ENCODE data around the gene KASH5. TPM values are rescaled to one million over a fixed set of nuclear protein-coding genes. Genes with fewer than 3 reads are reported as not detected.

KASH5 gene
- total and polyA plus RNA-seq, 7 experiments from 2014 or later: 0.27 to 0.97 (median 0.42) TPM; not detected in 4

GRCh38 chr19:49415102-49415809, 27.2 kb downstream of the KASH5 start:
- intact Hi-C loops (cut with micrococcal nuclease): no loop called here
- H3K4me1 Mint-ChIP-seq: peaks cover 20 to 31% (median 26%) of the 10 kb centered on the region in 7 donors
- H3K4me3 ChIP-seq (ENCODE audit: low read length): no peak overlapping the region
- H3K36me3 ChIP-seq (ENCODE audit: control insufficient read depth in 2 of 3, insufficient read depth in 3 of 3, low read length in 3 of 3): no peaks in the 10 kb centered on the region
- DNase-seq (no peak), ATAC-seq (no peak)
- no peak overlapping the region for H3K27ac ChIP-seq (ENCODE audit: low read depth, low read length)
- no peak overlapping the region for H3K4me3 Mint-ChIP-seq
- H3K4me1 ChIP-seq (ENCODE audit: control insufficient read depth in 2 of 2, insufficient read depth in 2 of 2, low read length in 2 of 2): peaks cover under 1 to 5% of the 10 kb centered on the region in 2 donors
- peak overlapping the region in 1 of 9 donors; percentile 48 for H3K27ac Mint-ChIP-seq
- peaks cover 0 to 5% of the 10 kb centered on the region in 2 donors for H3K27me3 ChIP-seq (ENCODE audit: control insufficient read depth in 2 of 2, insufficient read depth in 2 of 2, low read length in 2 of 2)
- peaks cover 0 to 3% (median 0%) of the 10 kb centered on the region in 11 donors for H3K9me3 Mint-ChIP-seq
- ChIA-PET CTCF (no interaction called here), POLR2A (interaction anchor here (1.2 to 1.3 kb wide), 2 partner anchors 9 to 21 kb away, joined by 3 read pairs; no protein-coding TSS in a partner anchor)
- H3K36me3 Mint-ChIP-seq: peaks cover 0 to 2% (median 0%) of the 10 kb centered on the region in 5 donors
- no peaks in the 10 kb centered on the region for H3K9me3 ChIP-seq (ENCODE audit: control insufficient read depth in 2 of 3, low read length in 3 of 3)
- H3K27me3 Mint-ChIP-seq: peaks cover 13 to 37% (median 28%) of the 10 kb centered on the region in 5 donors

DNA sequence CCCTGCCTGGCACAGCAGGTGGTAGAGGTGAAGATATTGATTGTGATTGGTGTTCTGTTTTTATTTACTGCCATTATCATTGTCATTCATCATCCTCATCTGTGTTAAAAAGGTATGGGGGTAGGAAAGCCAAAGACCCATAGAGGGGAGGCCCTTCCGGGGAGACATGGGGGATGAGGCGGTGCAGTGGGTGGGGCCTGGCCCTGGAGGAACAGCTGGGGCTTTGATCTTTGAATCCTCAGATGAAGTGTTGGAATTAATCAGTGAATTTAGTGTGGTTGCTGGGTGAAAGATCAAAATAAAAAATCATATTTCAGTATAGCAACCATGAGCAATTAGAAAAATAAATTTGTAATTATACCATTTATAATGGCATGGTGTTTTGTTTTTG, 27.8 kb downstream of the KASH5 start:
- CTCF ChIA-PET: interaction anchor here (0.5 to 1.9 kb wide), 3 partner anchors 9 to 818 kb away, joined by 3 to 5 read pairs (median 4); no protein-coding TSS in a partner anchor
- H3K27ac ChIP-seq (ENCODE audit: low read depth, low read length): no peak overlapping the region
- POLR2A ChIA-PET: interaction anchor here (0.6 to 1.3 kb wide), 3 partner anchors 8 to 21 kb away, joined by 3 read pairs; no protein-coding TSS in a partner anchor
- H3K27me3 ChIP-seq (ENCODE audit: control insufficient read depth in 2 of 2, insufficient read depth in 2 of 2, low read length in 2 of 2): peaks cover 0 to 5% of the 10 kb centered on the region in 2 donors
- H3K36me3 Mint-ChIP-seq: peaks cover 0 to 2% (median 0%) of the 10 kb centered on the region in 5 donors
- H3K4me3 ChIP-seq (ENCODE audit: low read length): no peak overlapping the region
- H3K27ac Mint-ChIP-seq: peak overlapping the region in 1 of 9 donors; percentile 21
- H3K4me3 Mint-ChIP-seq: no peak overlapping the region
- DNase-seq (no peak), ATAC-seq (no peak)
- H3K4me1 Mint-ChIP-seq: peaks cover 19 to 30% (median 26%) of the 10 kb centered on the region in 7 donors
- H3K27me3 Mint-ChIP-seq: peaks cover 19 to 42% (median 33%) of the 10 kb centered on the region in 5 donors
- intact Hi-C loops (cut with micrococcal nuclease): no loop called here
- H3K36me3 ChIP-seq (ENCODE audit: control insufficient read depth in 2 of 3, insufficient read depth in 3 of 3, low read length in 3 of 3): no peaks in the 10 kb centered on the region
- no peaks in the 10 kb centered on the region for H3K9me3 ChIP-seq (ENCODE audit: control insufficient read depth in 2 of 3, low read length in 3 of 3)
- peaks cover 0 to 4% of the 10 kb centered on the region in 2 donors for H3K4me1 ChIP-seq (ENCODE audit: control insufficient read depth in 2 of 2, insufficient read depth in 2 of 2, low read length in 2 of 2)
- peaks cover 0 to 3% (median 0%) of the 10 kb centered on the region in 11 donors for H3K9me3 Mint-ChIP-seq

- Histone ChIP-seq H3K27me3 (ENCODE audit: control insufficient read depth in 2 of 2, insufficient read depth in 2 of 2, low read length in 2 of 2) (peaks cover 7 to 16% of the 10 kb centered on the region in 2 donors), H3K9me3 (ENCODE audit: control insufficient read depth in 2 of 3, low read length in 3 of 3) (no peaks in the 10 kb centered on the region), H3K4me3 (ENCODE audit: low read length) (no peak overlapping the region), H3K36me3 (ENCODE audit: control insufficient read depth in 2 of 3, insufficient read depth in 3 of 3, low read length in 3 of 3) (no peaks in the 10 kb centered on the region), H3K27ac (ENCODE audit: low read depth, low read length) (no peak overlapping the region), H3K4me1 (ENCODE audit: control insufficient read depth in 2 of 2, insufficient read depth in 2 of 2, low read length in 2 of 2) (peaks cover 9% of the 10 kb centered on the region in 2 donors)
- Mint-ChIP-seq H3K4me3 (no peak overlapping the region), H3K4me1 (peaks cover 16 to 29% (median 26%) of the 10 kb centered on the region in 7 donors), H3K27me3 (peaks cover 30 to 55% (median 45%) of the 10 kb centered on the region in 5 donors), H3K27ac (no peak overlapping the region), H3K9me3 (peaks cover 0 to 3% (median 0%) of the 10 kb centered on the region in 11 donors), H3K36me3 (peaks cover 0 to 5% (median 0%) of the 10 kb centered on the region in 5 donors)
- POLR2A ChIA-PET: interaction anchor here (1.4 to 1.7 kb wide), 3 partner anchors 10 to 34 kb away, joined by 3 to 5 read pairs (median 4); partner anchors contain the start of gene PIH1D1
- CTCF ChIA-PET: interaction anchor here (0.7 to 1.9 kb wide), 4 partner anchors 10 to 25 kb away, joined by 3 to 4 read pairs (median 3); no protein-coding TSS in a partner anchor
- ATAC-seq: no peak
- no peak for DNase-seq
- intact Hi-C loops (cut with micrococcal nuclease): no loop called here
These were observed 29.0 kb downstream of the KASH5 start for GRCh38 chr19:49417088-49417487.

DNA sequence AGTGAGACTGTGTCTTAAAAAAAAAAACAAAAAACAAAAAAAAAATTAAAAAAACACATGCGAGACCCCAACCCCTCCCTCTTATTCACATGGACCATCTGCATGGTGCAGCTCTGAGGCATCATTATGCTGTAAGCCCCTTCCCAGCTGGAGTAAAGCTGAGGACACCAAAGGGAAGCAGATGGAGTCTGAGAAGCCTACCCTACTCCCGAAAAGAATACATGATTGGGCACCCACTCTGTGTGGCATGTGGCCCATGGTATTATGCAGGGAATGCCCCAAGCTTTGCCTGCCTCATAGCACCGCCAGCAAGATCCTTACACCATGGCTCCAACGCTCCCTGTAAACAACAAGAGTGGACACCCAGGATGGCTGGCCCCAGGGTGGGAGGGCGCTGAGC, 30.5 kb downstream of the KASH5 start:
- H3K9me3 ChIP-seq (ENCODE audit: control insufficient read depth in 2 of 3, low read length in 3 of 3): no peaks in the 10 kb centered on the region
- no peak for ATAC-seq
- H3K9me3 Mint-ChIP-seq: peaks cover 0 to 2% (median 0%) of the 10 kb centered on the region in 11 donors
- no peaks in the 10 kb centered on the region for H3K36me3 ChIP-seq (ENCODE audit: control insufficient read depth in 2 of 3, insufficient read depth in 3 of 3, low read length in 3 of 3)
- peaks cover 20 to 34% (median 29%) of the 10 kb centered on the region in 7 donors for H3K4me1 Mint-ChIP-seq
- peaks cover 0 to 5% (median 0%) of the 10 kb centered on the region in 5 donors for H3K36me3 Mint-ChIP-seq
- ChIA-PET POLR2A (interaction anchor here (1.1 to 1.9 kb wide), 4 partner anchors 8 to 34 kb away, joined by 4 to 7 read pairs (median 5); partner anchors contain the start of gene PIH1D1), CTCF (no interaction called here)
- peaks cover 21 to 22% of the 10 kb centered on the region in 2 donors for H3K4me1 ChIP-seq (ENCODE audit: control insufficient read depth in 2 of 2, insufficient read depth in 2 of 2, low read length in 2 of 2)
- peaks cover 39 to 65% (median 56%) of the 10 kb centered on the region in 5 donors for H3K27me3 Mint-ChIP-seq
- H3K4me3 Mint-ChIP-seq: no peak overlapping the region
- no peak overlapping the region for H3K27ac Mint-ChIP-seq
- H3K27ac ChIP-seq (ENCODE audit: low read depth, low read length): no peak overlapping the region
- H3K4me3 ChIP-seq (ENCODE audit: low read length): no peak overlapping the region
- intact Hi-C loops (cut with micrococcal nuclease): no loop called here
- DNase-seq: no peak
- peaks cover 17 to 22% of the 10 kb centered on the region in 2 donors for H3K27me3 ChIP-seq (ENCODE audit: control insufficient read depth in 2 of 2, insufficient read depth in 2 of 2, low read length in 2 of 2)

GRCh38 chr19:49419173-49419572, 31.1 kb downstream of the KASH5 start:
- peak overlapping the region in 1 of 9 donors; percentile 2 for H3K27ac Mint-ChIP-seq
- ChIA-PET POLR2A (interaction anchor here (1.1 to 1.9 kb wide), 3 partner anchors 9 to 33 kb away, joined by 4 to 7 read pairs (median 6); partner anchors contain the start of gene PIH1D1), CTCF (no interaction called here)
- H3K27me3 ChIP-seq (ENCODE audit: control insufficient read depth in 2 of 2, insufficient read depth in 2 of 2, low read length in 2 of 2): peaks cover 22% of the 10 kb centered on the region in 2 donors
- no peak for ATAC-seq
- H3K27ac ChIP-seq (ENCODE audit: low read depth, low read length): no peak overlapping the region
- intact Hi-C loops (cut with micrococcal nuclease): no loop called here
- H3K27me3 Mint-ChIP-seq: peaks cover 46 to 72% (median 63%) of the 10 kb centered on the region in 5 donors
- H3K4me3 ChIP-seq (ENCODE audit: low read length): no peak overlapping the region
- peaks cover 27 to 40% (median 35%) of the 10 kb centered on the region in 7 donors for H3K4me1 Mint-ChIP-seq
- no peak overlapping the region for H3K4me3 Mint-ChIP-seq
- H3K9me3 ChIP-seq (ENCODE audit: control insufficient read depth in 2 of 3, low read length in 3 of 3): no peaks in the 10 kb centered on the region
- H3K4me1 ChIP-seq (ENCODE audit: control insufficient read depth in 2 of 2, insufficient read depth in 2 of 2, low read length in 2 of 2): peaks cover 27 to 29% of the 10 kb centered on the region in 2 donors
- peaks cover 0 to 3% (median 0%) of the 10 kb centered on the region in 11 donors for H3K9me3 Mint-ChIP-seq
- peaks cover 0 to 9% (median 0%) of the 10 kb centered on the region in 5 donors for H3K36me3 Mint-ChIP-seq
- no peak for DNase-seq
- no peaks in the 10 kb centered on the region for H3K36me3 ChIP-seq (ENCODE audit: control insufficient read depth in 2 of 3, insufficient read depth in 3 of 3, low read length in 3 of 3)

DNA sequence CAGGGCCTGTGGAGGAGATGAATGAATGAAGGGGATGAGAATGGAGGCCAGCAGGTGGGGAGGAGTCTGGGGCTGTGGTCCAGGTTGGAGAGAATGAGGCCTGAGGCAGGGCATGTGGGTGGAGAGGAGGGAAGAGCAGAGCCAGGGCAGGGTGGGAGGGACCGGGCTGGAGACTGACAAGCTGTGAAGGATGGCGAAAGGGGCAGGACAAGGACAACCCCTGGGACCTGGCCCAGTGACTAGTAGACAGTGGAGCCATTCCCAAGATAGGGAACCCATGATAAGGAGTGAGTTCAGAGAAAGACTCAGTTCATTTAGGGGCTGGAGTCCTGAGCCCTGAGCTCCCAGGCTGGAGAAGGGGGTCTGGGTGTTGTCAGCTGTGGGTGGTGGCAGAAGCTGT, 32.2 kb downstream of the KASH5 start:
- Histone ChIP-seq H3K36me3 (ENCODE audit: control insufficient read depth in 2 of 3, insufficient read depth in 3 of 3, low read length in 3 of 3) (no peaks in the 10 kb centered on the region), H3K9me3 (ENCODE audit: control insufficient read depth in 2 of 3, low read length in 3 of 3) (no peaks in the 10 kb centered on the region), H3K27ac (ENCODE audit: low read depth, low read length) (no peak overlapping the region), H3K4me3 (ENCODE audit: low read length) (no peak overlapping the region), H3K4me1 (ENCODE audit: control insufficient read depth in 2 of 2, insufficient read depth in 2 of 2, low read length in 2 of 2) (peaks cover 29 to 30% of the 10 kb centered on the region in 2 donors), H3K27me3 (ENCODE audit: control insufficient read depth in 2 of 2, insufficient read depth in 2 of 2, low read length in 2 of 2) (peaks cover 22% of the 10 kb centered on the region in 2 donors)
- peak overlapping the region in 3 of 10 donors; percentile 18 to 96 (median 60) for H3K4me3 Mint-ChIP-seq
- intact Hi-C loops (cut with micrococcal nuclease): no loop called here
- no peak for ATAC-seq
- no peak for DNase-seq
- peaks cover 34 to 43% (median 39%) of the 10 kb centered on the region in 7 donors for H3K4me1 Mint-ChIP-seq
- peaks cover 0 to 9% (median 0%) of the 10 kb centered on the region in 5 donors for H3K36me3 Mint-ChIP-seq
- H3K27me3 Mint-ChIP-seq: peaks cover 52 to 81% (median 72%) of the 10 kb centered on the region in 5 donors
- peaks cover 0 to 4% (median 0%) of the 10 kb centered on the region in 11 donors for H3K9me3 Mint-ChIP-seq
- ChIA-PET POLR2A (interaction anchor here (0.6 to 1.5 kb wide), 5 partner anchors 10 to 918 kb away, joined by 3 to 6 read pairs (median 3); no protein-coding TSS in a partner anchor), CTCF (interaction anchor here (1.3 kb wide), 1 partner anchor 25 kb away, joined by 3 read pairs; no protein-coding TSS in a partner anchor)
- H3K27ac Mint-ChIP-seq: no peak overlapping the region
